MM.1S (cell line): ENCODE data around the gene RUSF1.
"Not testable (repeated sequence)": the region's sequence is repeated elsewhere in the genome, so short reads cannot be mapped to it uniquely, and the experiment has no call there.

ENCODE experiments used
- DNase-seq: peaks from one replicate; pipeline ENCODE4 v3.0.0-alpha.2; 2015
- H2AFZ ChIP-seq: fragments of 300-600 bp; sonication (generic); 2 replicates; pipeline ENCODE4 v1.6.0; 2016; ENCODE audit warnings: antibody characterized with exemption, low read length
- H3F3A ChIP-seq: fragments of 300-600 bp; sonication (generic); 2 replicates; pipeline ENCODE4 v1.6.1; 2016; ENCODE audit warnings: mild to moderate bottlenecking, antibody characterized with exemption, low read length, moderate library complexity, mixed read lengths; ENCODE audit not compliant: insufficient read depth
- H3K27ac ChIP-seq: fragments of 300-600 bp; sonication (generic); 2 replicates; pipeline ENCODE4 v1.5.1; 2016; ENCODE audit warnings: mild to moderate bottlenecking, low read length
- H3K27me3 ChIP-seq: fragments of 300-600 bp; sonication (generic); replicated peaks from 2 replicates; pipeline ENCODE4 v1.6.0; 2016; ENCODE audit warnings: low read length; ENCODE audit not compliant: insufficient read depth
- H3K36me3 ChIP-seq: fragments of 300-600 bp; sonication (generic); replicated peaks from 2 replicates; pipeline ENCODE4 v1.6.1; 2016; ENCODE audit warnings: mild to moderate bottlenecking, low read length, mixed read lengths; ENCODE audit not compliant: insufficient read depth
- H3K4me1 ChIP-seq: fragments of 300-600 bp; sonication (generic); 2 replicates; pipeline ENCODE4 v1.6.1; 2016; ENCODE audit warnings: low read length, mixed read lengths
- H3K4me2 ChIP-seq: fragments of 300-600 bp; sonication (generic); 2 replicates; pipeline ENCODE4 v1.6.0; 2016; ENCODE audit warnings: low read depth, low read length
- H3K4me3 ChIP-seq: fragments of 300-600 bp; sonication (generic); 2 replicates; pipeline ENCODE4 v1.5.1; 2016; ENCODE audit warnings: low read length, mixed read lengths
- H3K79me2 ChIP-seq: fragments of 300-600 bp; sonication (generic); 2 replicates; pipeline ENCODE4 v1.6.1; 2016; ENCODE audit warnings: mixed run types, low read length, mixed read lengths
- H3K9ac ChIP-seq: fragments of 300-600 bp; sonication (generic); 2 replicates; pipeline ENCODE4 v1.6.1; 2016; ENCODE audit warnings: low read length, mixed read lengths
- H3K9me2 ChIP-seq: fragments of 300-600 bp; sonication (generic); replicated peaks from 2 replicates; pipeline ENCODE4 v1.6.1; 2016; ENCODE audit warnings: mild to moderate bottlenecking, low read length, mixed read lengths; ENCODE audit not compliant: insufficient read depth
- H3K9me3 ChIP-seq: fragments of 300-600 bp; sonication (generic); replicated peaks from 2 replicates; pipeline ENCODE4 v1.6.1; 2016; ENCODE audit warnings: mild to moderate bottlenecking, low read length, mixed read lengths; ENCODE audit not compliant: insufficient read depth
- H4K20me1 ChIP-seq: fragments of 300-600 bp; sonication (generic); 2 replicates; pipeline ENCODE4 v1.6.1; 2016; ENCODE audit warnings: mild to moderate bottlenecking, low read length, moderate library complexity, mixed read lengths; ENCODE audit not compliant: insufficient read depth
- EZH2 ChIP-seq: fragments of 300-600 bp; sonication (generic); optimal IDR thresholded peaks from 2 replicates; pipeline ENCODE3; 2017; ENCODE audit warnings: low read depth, mild to moderate bottlenecking, antibody characterized with exemption, low read length, mixed read lengths
- EZH2phosphoT487 ChIP-seq: fragments of 300-600 bp; sonication (generic); IDR thresholded peaks from 2 replicates; pipeline ENCODE4 v1.6.1; 2018; ENCODE audit warnings: antibody characterized with exemption, low read length
- TF ChIP-seq, protein P1 (sequence below): fragments of 300-600 bp; sonication (generic); IDR thresholded peaks from 2 replicates; pipeline ENCODE4 v1.5.1; 2016; ENCODE audit warnings: antibody characterized with exemption, low read length, mixed read lengths

Gene RUSF1

GRCh38 chr16:31452631-31453106 lies 55.5 kb downstream of the RUSF1 start:
- no peaks in the 10 kb centered on the region for H4K20me1 ChIP-seq
- H3K4me1 ChIP-seq: no peaks in the 10 kb centered on the region
- no peaks in the 10 kb centered on the region for H3K36me3 ChIP-seq
- H3K9me2 ChIP-seq: no peaks in the 10 kb centered on the region
- H3K27ac ChIP-seq: no peak overlapping the region
- H3K79me2 ChIP-seq: peaks cover 22% of the 10 kb centered on the region
- no peak overlapping the region for H3K9ac ChIP-seq
- H3K4me2 ChIP-seq: no peak overlapping the region
- H3K27me3 ChIP-seq: no peaks in the 10 kb centered on the region
- H3K4me3 ChIP-seq: no peak overlapping the region
- no peak overlapping the region for H2AFZ ChIP-seq
- TF ChIP-seq EZH2phosphoT487 (no peak), EZH2 (no peak)
- TF ChIP-seq, protein P1, sequence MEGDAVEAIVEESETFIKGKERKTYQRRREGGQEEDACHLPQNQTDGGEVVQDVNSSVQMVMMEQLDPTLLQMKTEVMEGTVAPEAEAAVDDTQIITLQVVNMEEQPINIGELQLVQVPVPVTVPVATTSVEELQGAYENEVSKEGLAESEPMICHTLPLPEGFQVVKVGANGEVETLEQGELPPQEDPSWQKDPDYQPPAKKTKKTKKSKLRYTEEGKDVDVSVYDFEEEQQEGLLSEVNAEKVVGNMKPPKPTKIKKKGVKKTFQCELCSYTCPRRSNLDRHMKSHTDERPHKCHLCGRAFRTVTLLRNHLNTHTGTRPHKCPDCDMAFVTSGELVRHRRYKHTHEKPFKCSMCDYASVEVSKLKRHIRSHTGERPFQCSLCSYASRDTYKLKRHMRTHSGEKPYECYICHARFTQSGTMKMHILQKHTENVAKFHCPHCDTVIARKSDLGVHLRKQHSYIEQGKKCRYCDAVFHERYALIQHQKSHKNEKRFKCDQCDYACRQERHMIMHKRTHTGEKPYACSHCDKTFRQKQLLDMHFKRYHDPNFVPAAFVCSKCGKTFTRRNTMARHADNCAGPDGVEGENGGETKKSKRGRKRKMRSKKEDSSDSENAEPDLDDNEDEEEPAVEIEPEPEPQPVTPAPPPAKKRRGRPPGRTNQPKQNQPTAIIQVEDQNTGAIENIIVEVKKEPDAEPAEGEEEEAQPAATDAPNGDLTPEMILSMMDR: no peak
- no peak for DNase-seq
- H3F3A ChIP-seq: no peaks in the 10 kb centered on the region
- no peaks in the 10 kb centered on the region for H3K9me3 ChIP-seq

DNA sequence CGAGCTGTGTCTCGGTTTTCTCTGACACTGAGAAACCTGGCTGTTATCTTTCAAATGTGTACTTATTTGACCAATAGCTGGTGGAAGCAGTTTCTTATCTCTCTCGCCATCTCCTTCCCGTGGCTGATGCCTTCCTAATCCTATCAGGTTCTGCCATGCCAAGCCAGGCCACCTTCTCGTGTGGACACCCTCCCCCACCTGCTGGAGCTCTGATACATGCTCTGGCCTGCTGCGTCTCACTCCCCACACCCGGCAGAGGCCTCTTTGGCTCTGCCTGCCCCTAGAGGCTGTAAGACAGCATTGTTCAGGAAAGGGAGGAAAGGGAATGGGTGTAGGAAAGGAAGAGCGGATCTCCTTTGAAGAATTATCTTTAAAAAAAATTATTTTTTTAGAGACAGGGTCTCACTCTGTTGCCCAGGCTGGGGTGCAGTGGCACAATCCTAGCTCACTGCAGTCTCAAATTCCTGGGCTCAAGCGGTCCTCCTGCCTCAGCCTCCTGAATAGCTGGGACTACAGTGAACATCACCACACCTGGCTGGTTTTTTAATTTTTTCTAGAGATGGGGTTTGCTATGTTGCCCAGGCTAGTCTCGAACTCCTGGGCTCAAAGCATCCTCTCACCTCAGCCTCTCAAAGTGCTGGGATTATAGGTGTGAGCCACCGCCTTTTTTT lies 56.4 kb downstream of the RUSF1 start:
- Histone ChIP-seq H3K4me3 (no peak overlapping the region), H3F3A (no peaks in the 10 kb centered on the region), H3K36me3 (no peaks in the 10 kb centered on the region), H3K4me2 (no peak overlapping the region), H3K27ac (no peak overlapping the region), H4K20me1 (no peaks in the 10 kb centered on the region), H3K27me3 (no peaks in the 10 kb centered on the region), H3K4me1 (no peaks in the 10 kb centered on the region), H3K9ac (no peak overlapping the region), H3K9me3 (no peaks in the 10 kb centered on the region), H3K9me2 (no peaks in the 10 kb centered on the region), H2AFZ (no peak overlapping the region), H3K79me2 (peaks cover 13% of the 10 kb centered on the region)
- DNase-seq: peak; percentile 21
- no peak for TF ChIP-seq EZH2phosphoT487
- TF ChIP-seq, protein P1: peak; percentile 34

DNA sequence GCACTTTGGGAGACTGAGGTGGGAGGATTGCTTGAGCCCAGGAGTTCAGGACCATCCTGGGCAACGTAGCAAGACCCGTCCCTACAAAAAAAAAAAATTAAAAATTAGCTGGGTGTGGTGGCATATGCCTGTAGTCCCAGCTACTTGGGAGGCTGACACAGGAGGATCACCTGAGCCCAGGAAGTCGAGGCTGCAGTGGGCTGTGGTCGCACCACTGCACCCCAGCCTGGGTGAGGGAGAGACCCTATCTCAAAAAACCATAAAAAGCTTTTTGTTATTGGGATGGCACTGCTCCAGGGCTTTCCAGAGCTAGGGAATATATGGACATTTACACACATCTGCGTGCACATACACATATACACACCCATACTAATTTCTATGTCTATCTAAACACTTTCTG lies 57.0 kb downstream of the RUSF1 start:
- no peaks in the 10 kb centered on the region for H3K9me2 ChIP-seq
- H3K27ac ChIP-seq: no peak overlapping the region
- no peaks in the 10 kb centered on the region for H3K9me3 ChIP-seq
- no peak overlapping the region for H3K9ac ChIP-seq
- H3K27me3 ChIP-seq: no peaks in the 10 kb centered on the region
- H3F3A ChIP-seq: no peaks in the 10 kb centered on the region
- no peak overlapping the region for H3K4me3 ChIP-seq
- no peak for TF ChIP-seq EZH2phosphoT487
- TF ChIP-seq, protein P1: no peak
- H3K79me2 ChIP-seq: peaks cover 9% of the 10 kb centered on the region
- H3K4me2 ChIP-seq: no peak overlapping the region
- no peaks in the 10 kb centered on the region for H3K4me1 ChIP-seq
- no peak for DNase-seq
- H2AFZ ChIP-seq: no peak overlapping the region
- H3K36me3 ChIP-seq: no peaks in the 10 kb centered on the region
- H4K20me1 ChIP-seq: no peaks in the 10 kb centered on the region

GRCh38 chr16:31445931-31446330 lies 62.3 kb downstream of the RUSF1 start:
- not testable (repeated sequence) for H3K4me3 ChIP-seq, H3K4me2 ChIP-seq, H3K9me2 ChIP-seq, H3F3A ChIP-seq, H3K36me3 ChIP-seq, H3K9ac ChIP-seq, H3K27ac ChIP-seq, H3K9me3 ChIP-seq, H4K20me1 ChIP-seq, H3K27me3 ChIP-seq, H3K79me2 ChIP-seq, DNase-seq, H3K4me1 ChIP-seq, H2AFZ ChIP-seq
